HepG2 (cell line): ENCODE measurements around the gene GON7. TPM values are rescaled to one million over a fixed set of nuclear protein-coding genes. Genes with fewer than 3 reads are reported as not detected.

Experiments
- AKAP8 ChIP-seq: sonication (generic); formaldehyde crosslinking; IDR thresholded peaks from 2 replicates; pipeline ENCODE4 v1.5.1; 2020; ENCODE audit warnings: mild to moderate bottlenecking, missing genetic modification reagents
- ATF7-NPFF ChIP-seq: sonication (generic); formaldehyde crosslinking; IDR thresholded peaks from 2 replicates; pipeline ENCODE4 v1.8.1; 2023; ENCODE audit warnings: mild to moderate bottlenecking, low read depth, missing genetic modification reagents, moderate library complexity
- CBX2 ChIP-seq, 2 experiments: fragments of 200-600 bp in 1 of 2; sonication (generic); formaldehyde crosslinking in 1 of 2; IDR thresholded peaks; 2 replicates each; pipeline versions ENCODE4 v1.7.0 to v1.8.1; 2018 to 2022; ENCODE audit warnings: low read depth in 2 of 2, low read length in 1 of 2, mild to moderate bottlenecking in 1 of 2, missing genetic modification reagents in 1 of 2
- CHD2 ChIP-seq: IDR thresholded peaks from 2 replicates; pipeline ENCODE4 v1.6.1; 2011; ENCODE audit warnings: low read depth, low read length, improper control_type of control experiment
- HDAC2 ChIP-seq: sonication (generic); formaldehyde crosslinking; IDR thresholded peaks from 2 replicates; pipeline ENCODE4 v1.4.0; 2020; ENCODE audit warnings: missing genetic modification reagents
- KLF15 ChIP-seq: sonication (generic); formaldehyde crosslinking; IDR thresholded peaks from 2 replicates; pipeline ENCODE4 v1.8.1; 2023; ENCODE audit warnings: borderline replicate concordance, mild to moderate bottlenecking, inconsistent platforms, missing genetic modification reagents, mixed read lengths
- MEF2D ChIP-seq: sonication (generic); formaldehyde crosslinking; IDR thresholded peaks from 2 replicates; pipeline ENCODE4 v1.5.1; 2020; ENCODE audit warnings: mild to moderate bottlenecking, missing genetic modification reagents
- NRL ChIP-seq: sonication (generic); formaldehyde crosslinking; IDR thresholded peaks from 2 replicates; pipeline ENCODE4 v1.5.0; 2020; ENCODE audit warnings: missing genetic modification reagents, mild to moderate bottlenecking, moderate library complexity, borderline replicate concordance
- POLR2G ChIP-seq: fragments of 200-400 bp; formaldehyde crosslinking; IDR thresholded peaks from 2 replicates; pipeline ENCODE4 v1.6.1; 2018; ENCODE audit warnings: mild to moderate bottlenecking, low read depth, low read length, moderate library complexity
- SNRNP70 ChIP-seq: fragments of 200-400 bp; formaldehyde crosslinking; IDR thresholded peaks from 2 replicates; pipeline ENCODE4 v1.6.1; 2017; ENCODE audit warnings: mild to moderate bottlenecking, low read depth, low read length, moderate library complexity
- SPEN ChIP-seq: sonication (generic); formaldehyde crosslinking; IDR thresholded peaks from 2 replicates; pipeline ENCODE4 v1.5.1; 2020; ENCODE audit warnings: low read depth, mild to moderate bottlenecking, missing genetic modification reagents
- SSRP1 ChIP-seq: IDR thresholded peaks from 2 replicates; pipeline ENCODE4 v1.6.1; 2016; ENCODE audit warnings: control low read depth
- STAG1 ChIP-seq: sonication (generic); formaldehyde crosslinking; IDR thresholded peaks from 2 replicates; pipeline ENCODE4 v1.4.0; 2020; ENCODE audit warnings: missing genetic modification reagents
- ZBTB3 ChIP-seq: sonication (generic); formaldehyde crosslinking; IDR thresholded peaks from 2 replicates; pipeline ENCODE4 v1.4.0; 2020; ENCODE audit warnings: low read depth, mild to moderate bottlenecking, moderate library complexity, missing genetic modification reagents, borderline replicate concordance
- ZC3H13 ChIP-seq: sonication (generic); formaldehyde crosslinking; IDR thresholded peaks from 2 replicates; pipeline ENCODE4 v1.8.1; 2023; ENCODE audit warnings: mild to moderate bottlenecking, missing genetic modification reagents, moderate library complexity
- ZFP82 ChIP-seq: sonication (generic); formaldehyde crosslinking; IDR thresholded peaks from 2 replicates; pipeline ENCODE4 v1.5.1; 2020; ENCODE audit warnings: mild to moderate bottlenecking, missing genetic modification reagents, borderline replicate concordance
- ZKSCAN8 ChIP-seq: IDR thresholded peaks from 2 replicates; pipeline ENCODE4 v1.6.1; 2016; ENCODE audit warnings: borderline replicate concordance, missing genetic modification reagents, missing compliant biosample characterization
- ZNF10 ChIP-seq: sonication (generic); formaldehyde crosslinking; IDR thresholded peaks from 2 replicates; pipeline ENCODE4 v1.4.0; 2020; ENCODE audit warnings: mild to moderate bottlenecking, low read depth, missing genetic modification reagents, borderline replicate concordance
- ZNF383 ChIP-seq: sonication (generic); formaldehyde crosslinking; IDR thresholded peaks from 2 replicates; pipeline ENCODE4 v1.4.0; 2020; ENCODE audit warnings: missing genetic modification reagents, mild to moderate bottlenecking, borderline replicate concordance
- ZNF431 ChIP-seq: sonication (generic); formaldehyde crosslinking; IDR thresholded peaks from 2 replicates; pipeline ENCODE4 v1.9.0; 2022; ENCODE audit warnings: missing genetic modification reagents, low read depth, mild to moderate bottlenecking, borderline replicate concordance
- ZNF501 ChIP-seq: sonication (generic); formaldehyde crosslinking; IDR thresholded peaks from 2 replicates; pipeline ENCODE4 v1.5.1; 2020; ENCODE audit warnings: mild to moderate bottlenecking, moderate library complexity, missing genetic modification reagents
- ZNF605 ChIP-seq: sonication (generic); formaldehyde crosslinking; IDR thresholded peaks from 2 replicates; pipeline ENCODE4 v1.8.0; 2022; ENCODE audit warnings: mild to moderate bottlenecking, missing genetic modification reagents
- ZNF777 ChIP-seq: sonication (generic); formaldehyde crosslinking; IDR thresholded peaks from 2 replicates; pipeline ENCODE4 v1.4.0; 2020; ENCODE audit warnings: missing genetic modification reagents
- polyA plus RNA-seq, 8 experiments: library from polyadenylated mRNA; depleted of rRNA in 3 of 8; stranded (reverse) in 7 of 8; unstranded in 1 of 8; fragments of >200 nt; fragmentation: Illumina TruSeq in 4 of 8; extraction: Trizol in 4 of 8; gene quantifications; 2 replicates each; pipeline versions ENCODE4 v1.2.1 to v1.2.3, GENCODE V29; 2011 to 2016; ENCODE audit warnings: low read depth in 4 of 8, missing spikeins in 1 of 8, mixed read lengths in 1 of 8; ENCODE audit not compliant: insufficient read depth in 1 of 8
- total RNA-seq, 5 experiments: library from RNA; depleted of rRNA; stranded (reverse); fragments of >200 nt; fragmentation: Illumina TruSeq; extraction: Trizol; gene quantifications; 2 replicates each; pipeline ENCODE4 v1.2.3, GENCODE V29; 2016; ENCODE audit warnings: low read depth in 1 of 5
- TF ChIP-seq, protein P1 (sequence below): IDR thresholded peaks from 2 replicates; pipeline ENCODE4 v1.4.0; 2020; ENCODE audit warnings: mild to moderate bottlenecking, missing genetic modification reagents
- TF ChIP-seq, protein P2 (sequence below): IDR thresholded peaks from 2 replicates; pipeline ENCODE4 v1.6.1; 2016; ENCODE audit warnings: missing compliant biosample characterization, missing genetic modification reagents, borderline replicate concordance

Gene GON7
- total and polyA plus RNA-seq, 2 of the 13 experiments (the other 11 are each of a cell fraction or from before 2014, with no cell fraction given): 11.9 to 28.0 TPM

DNA sequence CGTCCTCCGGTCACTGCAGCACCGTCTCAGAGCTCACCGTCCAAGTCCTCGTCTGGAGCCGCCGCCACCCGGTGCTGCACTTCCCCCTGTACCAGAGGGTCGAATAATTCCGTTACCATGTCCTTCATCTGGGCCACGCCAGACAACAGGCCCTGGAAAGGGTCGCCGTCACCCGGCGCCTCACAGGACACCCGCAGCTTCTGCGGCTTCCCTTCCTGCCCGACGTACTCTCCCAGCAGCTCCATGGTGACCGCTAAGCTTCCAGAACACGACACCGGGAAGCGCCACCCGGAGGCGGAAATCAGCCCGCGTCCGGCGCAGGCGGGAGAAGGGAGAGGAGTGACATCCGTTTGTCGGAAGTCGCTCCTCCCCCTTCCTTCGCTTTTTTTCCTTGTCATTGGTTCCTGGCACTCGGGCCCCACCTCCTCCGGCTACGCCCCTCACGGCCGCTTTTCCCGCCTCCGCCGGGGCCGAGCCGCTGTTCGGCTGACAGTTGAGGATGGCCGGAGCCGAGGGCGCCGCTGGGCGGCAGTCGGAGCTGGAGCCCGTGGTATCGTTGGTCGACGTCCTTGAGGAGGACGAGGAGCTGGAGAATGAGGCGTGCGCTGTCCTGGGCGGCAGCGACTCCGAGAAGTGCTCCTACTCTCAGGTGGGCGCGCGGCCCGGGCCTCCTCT lies at the start of gene GON7, which contains the start of gene UBR7 (continued):
- TF ChIP-seq ZC3H13 (CRISPR knock-in tag) (peak; percentile 80; the same call in 1 of the 2 replicates), SPEN (CRISPR knock-in tag) (peak; percentile 51; the same call in 1 of the 2 replicates), ZFP82 (CRISPR knock-in tag) (peak; percentile 88; the same call in 1 of the 2 replicates), MEF2D (CRISPR knock-in tag) (peak; percentile 70; the same call in 1 of the 2 replicates), SNRNP70 (no peak), CBX2 (IDR thresholded peaks at IDR 0.05; ENCODE audit: low read depth, low read length) (no peak), CBX2 (CRISPR knock-in tag; IDR thresholded peaks at IDR 0.05; ENCODE audit: low read depth) (no peak), AKAP8 (CRISPR knock-in tag) (no peak), ZNF605 (peak; percentile 84), ZBTB3 (CRISPR knock-in tag) (peak; percentile 56; the same call in 1 of the 2 replicates), NRL (CRISPR knock-in tag) (no peak; the same call in none of the 2 replicates), CHD2 (no peak), ZNF383 (CRISPR knock-in tag) (no peak), ZNF501 (CRISPR knock-in tag) (0 out of 2 replicates have a peak, but pooled peaks have one; percentile 58), KLF15 (CRISPR knock-in tag) (peak; percentile 95; the same call in 1 of the 2 replicates), POLR2G (peak; percentile 85), ZNF431 (CRISPR knock-in tag) (no peak; the same call in 1 of the 2 replicates), ZNF777 (CRISPR knock-in tag) (peak; percentile 100), ZKSCAN8 (CRISPR knock-in tag) (peak; percentile 25; the same call in 1 of the 2 replicates), ZNF10 (no peak), SSRP1 (CRISPR knock-in tag) (no peak), HDAC2 (CRISPR knock-in tag) (peak; percentile 70), ATF7-NPFF (CRISPR knock-in tag) (0 out of 2 replicates have a peak, but pooled peaks have one; percentile 66), STAG1 (CRISPR knock-in tag) (peak; percentile 21)
- TF ChIP-seq, protein P1, sequence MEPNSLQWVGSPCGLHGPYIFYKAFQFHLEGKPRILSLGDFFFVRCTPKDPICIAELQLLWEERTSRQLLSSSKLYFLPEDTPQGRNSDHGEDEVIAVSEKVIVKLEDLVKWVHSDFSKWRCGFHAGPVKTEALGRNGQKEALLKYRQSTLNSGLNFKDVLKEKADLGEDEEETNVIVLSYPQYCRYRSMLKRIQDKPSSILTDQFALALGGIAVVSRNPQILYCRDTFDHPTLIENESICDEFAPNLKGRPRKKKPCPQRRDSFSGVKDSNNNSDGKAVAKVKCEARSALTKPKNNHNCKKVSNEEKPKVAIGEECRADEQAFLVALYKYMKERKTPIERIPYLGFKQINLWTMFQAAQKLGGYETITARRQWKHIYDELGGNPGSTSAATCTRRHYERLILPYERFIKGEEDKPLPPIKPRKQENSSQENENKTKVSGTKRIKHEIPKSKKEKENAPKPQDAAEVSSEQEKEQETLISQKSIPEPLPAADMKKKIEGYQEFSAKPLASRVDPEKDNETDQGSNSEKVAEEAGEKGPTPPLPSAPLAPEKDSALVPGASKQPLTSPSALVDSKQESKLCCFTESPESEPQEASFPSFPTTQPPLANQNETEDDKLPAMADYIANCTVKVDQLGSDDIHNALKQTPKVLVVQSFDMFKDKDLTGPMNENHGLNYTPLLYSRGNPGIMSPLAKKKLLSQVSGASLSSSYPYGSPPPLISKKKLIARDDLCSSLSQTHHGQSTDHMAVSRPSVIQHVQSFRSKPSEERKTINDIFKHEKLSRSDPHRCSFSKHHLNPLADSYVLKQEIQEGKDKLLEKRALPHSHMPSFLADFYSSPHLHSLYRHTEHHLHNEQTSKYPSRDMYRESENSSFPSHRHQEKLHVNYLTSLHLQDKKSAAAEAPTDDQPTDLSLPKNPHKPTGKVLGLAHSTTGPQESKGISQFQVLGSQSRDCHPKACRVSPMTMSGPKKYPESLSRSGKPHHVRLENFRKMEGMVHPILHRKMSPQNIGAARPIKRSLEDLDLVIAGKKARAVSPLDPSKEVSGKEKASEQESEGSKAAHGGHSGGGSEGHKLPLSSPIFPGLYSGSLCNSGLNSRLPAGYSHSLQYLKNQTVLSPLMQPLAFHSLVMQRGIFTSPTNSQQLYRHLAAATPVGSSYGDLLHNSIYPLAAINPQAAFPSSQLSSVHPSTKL (CRISPR knock-in tag): peak; percentile 51; the same call in 1 of the 2 replicates
- TF ChIP-seq, protein P2, sequence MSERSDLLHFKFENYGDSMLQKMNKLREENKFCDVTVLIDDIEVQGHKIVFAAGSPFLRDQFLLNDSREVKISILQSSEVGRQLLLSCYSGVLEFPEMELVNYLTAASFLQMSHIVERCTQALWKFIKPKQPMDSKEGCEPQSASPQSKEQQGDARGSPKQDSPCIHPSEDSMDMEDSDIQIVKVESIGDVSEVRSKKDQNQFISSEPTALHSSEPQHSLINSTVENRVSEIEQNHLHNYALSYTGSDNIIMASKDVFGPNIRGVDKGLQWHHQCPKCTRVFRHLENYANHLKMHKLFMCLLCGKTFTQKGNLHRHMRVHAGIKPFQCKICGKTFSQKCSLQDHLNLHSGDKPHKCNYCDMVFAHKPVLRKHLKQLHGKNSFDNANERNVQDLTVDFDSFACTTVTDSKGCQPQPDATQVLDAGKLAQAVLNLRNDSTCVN (CRISPR knock-in tag): peak; percentile 61; the same call in 1 of the 2 replicates
